ENCODE results near the gene JUND.

The JUND gene

GRCh38 chr19:18266771-18267686 lies 14.4 kb downstream of the JUND start:
- no peak for DNase-seq (ENCODE audit: low read depth)

- DNase-seq (ENCODE audit: low read depth) = no peak
Observed at GRCh38 chr19:18265582-18265981, 15.8 kb downstream of the JUND start.

- no peak for DNase-seq (ENCODE audit: low read depth)
Observed at GRCh38 chr19:18264971-18265540, 16.4 kb downstream of the JUND start.

- no peak for DNase-seq (ENCODE audit: low read depth)
Observed at GRCh38 chr19:18264137-18264854, 17.1 kb downstream of the JUND start.

GRCh38 chr19:18263324-18264136 lies 17.9 kb downstream of the JUND start:
- no peak for DNase-seq (ENCODE audit: low read depth)

- DNase-seq (ENCODE audit: low read depth) = no peak
Observed at GRCh38 chr19:18262917-18263316, 18.5 kb downstream of the JUND start.

GRCh38 chr19:18262144-18262543 lies 19.3 kb downstream of the JUND start:
- DNase-seq (ENCODE audit: low read depth) = no peak

- no peak for DNase-seq (ENCODE audit: low read depth)
Observed at GRCh38 chr19:18261474-18261873, 19.9 kb downstream of the JUND start.

- no peak for DNase-seq (ENCODE audit: low read depth)
Observed at GRCh38 chr19:18259893-18260292, 21.5 kb downstream of the JUND start.

- DNase-seq (ENCODE audit: low read depth) = no peak
Observed at GRCh38 chr19:18257503-18258470, 23.6 kb downstream of the JUND start.

- no peak for DNase-seq (ENCODE audit: low read depth)
Observed at GRCh38 chr19:18254546-18255503, 26.6 kb downstream of the JUND start.

GRCh38 chr19:18253716-18254115 lies 27.7 kb downstream of the JUND start:
- DNase-seq (ENCODE audit: low read depth) = no peak

GRCh38 chr19:18253130-18253529 lies 28.3 kb downstream of the JUND start:
- no peak for DNase-seq (ENCODE audit: low read depth)

GRCh38 chr19:18252370-18252717 lies 29.1 kb downstream of the JUND start:
- no peak for DNase-seq (ENCODE audit: low read depth)

- DNase-seq (ENCODE audit: low read depth) = peak; percentile 70
Observed at GRCh38 chr19:18251587-18252369, 29.6 kb downstream of the JUND start.

- no peak for DNase-seq (ENCODE audit: low read depth)
Observed at GRCh38 chr19:18249834-18250233, 31.6 kb downstream of the JUND start.

GRCh38 chr19:18245297-18245696 lies 36.1 kb downstream of the JUND start:
- DNase-seq (ENCODE audit: low read depth) = no peak

- no peak for DNase-seq (ENCODE audit: low read depth)
Observed at GRCh38 chr19:18239303-18239702, 42.1 kb downstream of the JUND start.

- DNase-seq (ENCODE audit: low read depth) = no peak
Observed at GRCh38 chr19:18234194-18234593, 47.2 kb downstream of the JUND start.
